GM15510 (cell line): ENCODE measurements around the gene DYNLT2B.

ENCODE experiments used
- POLR2A ChIP-seq: IDR thresholded peaks from 3 replicates; pipeline ENCODE4 v1.6.1; 2011; ENCODE audit warnings: borderline replicate concordance; ENCODE audit not compliant: insufficient read length; ENCODE audit errors: extremely low read depth

The DYNLT2B gene

DNA sequence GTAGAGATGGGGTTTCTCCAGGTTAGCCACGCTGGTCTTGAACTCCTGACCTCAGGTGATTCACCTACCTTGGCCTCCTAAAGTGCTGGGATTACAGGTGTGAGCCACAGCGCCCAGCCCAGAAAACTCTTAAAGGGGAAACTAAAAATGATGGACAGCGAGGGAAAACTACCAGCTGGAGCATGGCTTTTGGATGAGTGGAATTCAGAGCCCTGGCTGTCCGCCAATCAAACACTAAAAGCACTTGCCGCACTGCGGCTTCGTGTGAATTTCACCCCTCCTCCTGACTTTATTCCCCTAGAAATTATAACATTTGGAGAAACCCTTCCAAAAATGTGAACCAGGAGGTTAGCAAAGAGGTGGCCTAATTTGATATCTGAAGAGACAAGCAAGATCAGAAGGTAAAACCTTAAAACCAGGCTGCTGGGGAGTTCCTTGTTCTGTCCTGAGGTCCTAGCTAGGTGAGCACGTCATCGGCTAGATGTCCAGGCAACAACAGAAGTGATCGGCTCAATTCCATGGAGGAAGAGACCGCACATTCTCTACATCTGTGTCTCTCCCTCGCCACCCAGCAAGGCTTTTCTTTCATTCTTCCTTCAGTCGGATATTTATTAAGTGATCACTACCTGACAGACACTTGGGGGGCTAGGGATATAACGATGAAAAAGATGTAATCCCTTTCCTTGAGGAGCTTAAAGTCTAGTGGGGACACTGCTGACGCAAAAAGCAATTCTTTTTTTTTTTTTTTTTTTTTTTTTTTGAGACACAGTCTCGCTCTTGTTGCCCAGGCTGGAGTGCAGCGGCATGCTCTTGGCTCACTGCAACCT lies 18.5 kb upstream of the DYNLT2B start:
- TF ChIP-seq POLR2A: no peak

DNA sequence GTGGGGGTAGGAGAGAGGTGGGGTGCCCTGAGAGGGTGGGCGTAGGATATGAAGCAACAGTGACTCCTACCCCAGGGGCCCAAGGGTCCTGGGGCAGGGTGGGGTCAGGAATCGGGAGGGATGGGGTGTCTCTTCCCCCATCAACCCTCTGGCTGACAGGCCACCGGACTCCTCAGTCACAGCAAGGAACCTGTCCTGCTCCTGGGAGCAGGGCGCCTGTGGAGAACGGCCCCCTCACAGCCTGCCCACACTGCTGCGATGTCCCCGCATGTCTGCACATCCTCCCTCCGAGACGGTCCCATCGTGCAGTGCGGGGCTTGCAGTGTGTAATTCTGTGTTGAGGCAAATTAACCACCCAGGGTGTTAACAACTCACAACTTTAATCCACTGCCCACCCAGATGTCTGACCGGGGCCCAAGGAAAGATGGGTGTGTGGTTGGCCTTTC lies 17.5 kb upstream of the DYNLT2B start:
- TF ChIP-seq POLR2A: no peak

DNA sequence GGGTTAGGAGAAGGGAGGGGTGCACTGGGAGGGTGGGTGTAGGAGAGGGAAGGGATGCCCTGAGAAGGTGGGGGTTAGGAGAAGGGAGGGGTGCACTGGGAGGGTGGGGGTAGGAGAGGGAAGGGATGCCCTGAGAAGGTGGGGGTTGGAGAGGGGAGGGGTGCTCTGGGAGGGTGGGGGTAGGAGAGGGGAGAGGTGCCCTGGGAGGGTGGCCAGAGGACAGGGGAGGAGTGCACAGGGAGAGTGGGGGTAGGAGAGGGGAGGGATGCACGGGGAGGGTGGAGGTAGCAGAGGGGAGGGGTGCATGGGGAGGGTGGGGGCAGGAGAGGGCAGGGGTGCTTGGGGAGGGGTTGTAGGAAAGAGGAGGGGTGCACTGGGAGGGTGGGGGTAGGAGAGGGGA lies 16.9 kb upstream of the DYNLT2B start:
- no peak for TF ChIP-seq POLR2A

GRCh38 chr3:196332168-196332567 lies 14.1 kb upstream of the DYNLT2B start:
- no peak for TF ChIP-seq POLR2A

DNA sequence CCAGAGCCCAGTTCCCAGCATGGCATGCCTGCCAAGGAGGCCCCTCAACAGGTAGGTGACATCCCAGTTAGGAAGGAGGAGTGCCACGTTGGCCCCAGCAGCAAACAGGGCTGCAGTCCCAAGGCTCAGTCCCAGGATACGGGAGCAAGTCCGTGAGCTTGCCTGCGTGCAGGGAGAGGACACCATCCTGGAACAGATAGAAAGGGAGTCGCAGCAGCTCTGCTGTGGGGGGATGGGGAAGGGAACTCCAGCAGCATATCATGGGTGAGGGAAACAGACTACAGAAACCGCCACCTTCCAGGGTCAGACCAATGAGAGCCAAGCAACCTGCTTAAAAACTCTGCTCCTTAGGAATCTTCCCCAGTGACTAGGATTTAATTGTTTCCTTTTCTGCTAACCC lies 9.4 kb upstream of the DYNLT2B start:
- no peak for TF ChIP-seq POLR2A

GRCh38 chr3:196326936-196327335 lies 8.9 kb upstream of the DYNLT2B start:
- TF ChIP-seq POLR2A: no peak

DNA sequence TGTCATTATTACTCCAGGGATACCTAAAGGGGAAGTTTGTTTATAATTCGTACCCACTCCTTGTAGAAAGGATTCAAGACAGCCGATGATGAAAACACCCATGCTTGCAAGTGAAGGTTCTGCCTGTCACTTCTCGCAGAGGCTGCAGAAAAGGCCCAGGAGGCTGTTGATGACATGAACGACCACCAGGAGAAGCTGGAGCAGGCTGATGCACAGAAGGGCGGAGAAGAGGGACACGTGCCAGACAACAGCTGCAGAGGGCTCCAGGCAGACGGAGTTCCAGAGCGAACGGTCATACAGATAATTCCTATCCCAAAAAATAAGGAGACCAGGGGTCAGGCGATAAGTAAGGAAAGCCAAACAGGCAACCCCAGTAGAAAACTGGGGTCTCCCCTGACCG lies 5.7 kb upstream of the DYNLT2B start:
- TF ChIP-seq POLR2A: no peak

DNA sequence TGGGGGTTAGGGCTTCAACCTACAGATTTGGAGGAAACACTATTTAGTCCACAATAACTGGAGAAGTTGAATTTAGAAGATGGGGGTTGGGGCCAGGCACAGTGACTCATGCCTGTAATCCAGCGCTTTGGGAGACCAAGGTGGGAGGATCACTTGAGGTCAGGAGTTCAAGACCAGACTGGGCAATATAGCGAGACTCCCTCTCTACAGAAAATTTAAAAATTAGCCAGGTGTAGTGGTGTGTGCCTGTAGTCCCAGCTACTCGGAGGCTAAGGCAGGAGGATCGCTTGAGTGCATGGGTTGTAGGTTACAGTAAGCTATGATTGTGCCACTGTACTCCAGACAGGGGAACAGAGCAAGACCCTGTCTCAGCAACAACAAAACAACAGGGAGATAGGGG lies 5.0 kb upstream of the DYNLT2B start:
- no peak for TF ChIP-seq POLR2A

GRCh38 chr3:196321162-196321561 lies 3.1 kb upstream of the DYNLT2B start:
- no peak for TF ChIP-seq POLR2A

DNA sequence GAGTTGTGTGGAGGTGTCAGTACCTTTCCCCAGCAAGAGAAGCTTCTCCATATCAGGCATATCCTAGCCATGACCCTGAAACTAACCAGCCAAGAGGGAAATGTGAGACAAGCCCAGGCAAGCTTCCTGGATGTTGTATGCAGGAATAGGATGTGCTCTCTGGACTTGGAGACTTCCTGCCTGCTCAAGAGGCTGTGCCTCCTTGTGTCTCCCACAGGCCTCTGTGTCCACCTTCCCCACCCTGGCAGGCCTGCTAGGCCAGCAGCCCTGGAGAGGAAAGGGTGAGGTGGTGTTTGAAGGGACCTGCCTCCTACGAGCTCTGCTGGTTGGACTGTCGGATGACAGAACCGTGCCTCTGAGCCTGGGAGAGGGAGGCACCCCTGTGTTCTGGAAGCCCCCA lies 2.1 kb upstream of the DYNLT2B start:
- TF ChIP-seq POLR2A: no peak

DNA sequence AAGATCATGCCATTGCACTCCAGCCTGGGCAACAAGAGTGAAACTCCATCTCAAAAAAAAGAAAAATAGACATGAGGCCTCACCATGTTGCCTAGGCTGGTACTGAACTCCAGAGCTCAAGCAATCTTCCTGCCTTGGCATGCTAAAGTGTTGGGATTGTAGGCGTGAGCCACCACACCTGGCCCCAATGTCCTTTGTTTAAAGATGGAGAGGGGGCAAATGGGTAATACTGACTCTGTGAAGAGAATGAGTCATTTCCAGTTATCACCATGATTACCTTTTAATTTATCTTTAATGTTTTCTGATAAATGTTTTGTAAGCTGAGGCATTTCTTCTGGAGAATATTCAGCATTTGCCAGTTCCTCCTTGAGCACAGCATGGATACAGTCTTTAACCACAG lies 2.2 kb downstream of the DYNLT2B start:
- no peak for TF ChIP-seq POLR2A

GRCh38 chr3:196314597-196314996 lies 3.4 kb downstream of the DYNLT2B start:
- TF ChIP-seq POLR2A: no peak

DNA sequence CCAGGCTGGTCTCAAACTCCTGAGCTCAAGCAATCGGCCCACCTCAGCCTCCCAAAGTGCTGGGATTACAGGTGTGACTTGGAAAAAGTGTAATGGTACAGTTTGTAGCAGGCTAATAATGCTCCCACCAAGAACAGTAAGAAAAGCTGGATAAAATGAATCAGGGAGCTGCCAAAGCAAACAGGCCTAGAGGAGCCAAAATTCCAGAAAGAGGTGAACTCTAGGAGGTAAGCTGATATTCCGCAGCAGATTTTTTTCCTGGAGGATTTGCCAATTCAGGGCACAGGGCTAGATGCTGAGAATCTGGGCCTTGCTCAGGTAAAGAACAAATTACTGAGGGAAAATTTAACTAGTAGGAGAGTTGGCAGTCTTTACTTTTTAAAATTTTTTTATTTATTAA lies 19.5 kb downstream of the DYNLT2B start:
- TF ChIP-seq POLR2A: no peak

DNA sequence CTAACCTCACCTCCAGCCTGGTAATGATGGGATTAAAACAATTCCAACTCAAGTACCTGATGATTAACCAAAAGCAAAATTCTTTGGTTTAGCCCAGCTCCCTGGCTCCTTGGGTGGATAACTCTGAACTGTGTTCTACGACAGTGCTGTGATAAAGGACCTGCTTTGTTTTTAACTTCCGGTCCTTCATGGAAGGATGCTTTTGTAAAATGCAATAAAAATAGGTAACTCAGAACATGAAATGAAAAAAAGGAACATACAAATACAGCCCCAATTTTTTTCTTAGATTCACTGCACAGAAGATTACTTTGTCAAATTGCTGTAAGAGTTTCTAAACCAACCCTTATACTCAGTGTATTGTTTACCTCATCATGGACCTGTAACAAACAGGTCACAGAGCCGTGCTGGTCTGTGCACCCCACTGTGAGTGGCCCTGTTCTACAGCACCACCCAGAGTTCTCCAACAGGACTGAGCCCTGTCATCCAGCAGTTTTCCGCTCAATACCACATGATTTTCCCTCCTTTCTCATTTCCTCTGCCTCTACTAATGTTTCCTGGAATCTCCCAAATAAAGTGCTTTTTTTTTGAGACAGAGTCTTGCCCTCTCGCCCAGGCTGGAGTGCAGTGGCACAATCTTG lies 25.6 kb downstream of the DYNLT2B start:
- TF ChIP-seq POLR2A: no peak

- TF ChIP-seq POLR2A: no peak
Measured at GRCh38 chr3:196288141-196288460, 29.9 kb downstream of the DYNLT2B start.

GRCh38 chr3:196287440-196288140 lies 30.4 kb downstream of the DYNLT2B start, which contains the start of gene PCYT1A:
PCYT1A (minus strand) TSS chr3:196287726; CDS start chr3:196270531, 17,195 bp downstream.
- TF ChIP-seq POLR2A: peak; percentile 82
